ENCODE measurements around the gene MRM1.

MRM1 gene

DNA sequence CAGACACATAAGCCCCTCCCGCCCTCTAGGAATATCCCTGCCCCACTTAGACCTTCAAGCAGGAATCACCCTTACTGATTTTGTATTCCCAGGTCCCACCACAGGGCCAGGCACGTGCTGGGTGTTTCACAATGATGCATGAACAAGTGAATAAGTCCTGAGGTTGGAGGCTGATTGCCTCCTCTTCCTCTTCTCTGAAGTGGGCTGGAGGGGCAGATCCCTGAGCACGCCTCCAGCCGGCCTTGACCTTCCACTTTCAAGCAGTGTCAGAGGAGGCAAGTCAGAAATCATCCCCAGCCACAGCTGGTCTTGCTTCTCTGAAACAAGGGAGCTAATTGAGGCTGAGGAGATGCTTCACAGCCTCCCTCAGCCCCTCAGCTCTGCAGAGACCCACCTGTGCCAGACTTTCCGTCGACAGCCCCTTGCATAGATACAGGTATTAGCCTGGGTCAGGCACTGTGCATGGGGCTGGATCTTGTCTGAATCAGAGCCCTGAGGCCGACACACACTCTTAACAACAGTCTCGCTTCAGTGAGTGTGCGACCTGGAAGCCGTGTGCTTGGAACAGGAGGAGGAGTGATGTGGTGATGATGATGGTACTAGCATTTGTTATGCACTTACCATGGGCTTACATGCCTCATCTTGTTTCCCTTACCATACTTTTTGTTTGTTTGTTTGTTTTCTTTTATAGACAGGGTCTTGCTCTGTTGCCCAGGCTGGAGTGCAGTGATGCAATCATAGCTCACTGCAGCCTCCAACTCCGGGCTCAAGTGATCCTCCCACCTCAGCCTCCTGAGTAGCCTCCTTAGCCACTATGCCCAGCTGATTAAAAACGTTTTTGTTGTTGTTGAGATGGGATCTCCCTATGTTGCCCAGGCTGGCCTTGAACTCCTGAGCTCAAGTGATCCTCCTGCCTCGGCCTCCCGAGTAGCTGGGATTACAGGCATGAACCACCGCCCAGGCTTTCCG, 15.0 kb downstream of the MRM1 start:
- no peak overlapping the region for H3K4me3 ChIP-seq (ENCODE audit: low read depth, low read length)
- no peak for DNase-seq (ENCODE audit: low read depth)
- TF ChIP-seq CTCF (IDR thresholded peaks at IDR 0.05; ENCODE audit: control insufficient read depth, extremely low read depth, insufficient read depth) = no peak

DNA sequence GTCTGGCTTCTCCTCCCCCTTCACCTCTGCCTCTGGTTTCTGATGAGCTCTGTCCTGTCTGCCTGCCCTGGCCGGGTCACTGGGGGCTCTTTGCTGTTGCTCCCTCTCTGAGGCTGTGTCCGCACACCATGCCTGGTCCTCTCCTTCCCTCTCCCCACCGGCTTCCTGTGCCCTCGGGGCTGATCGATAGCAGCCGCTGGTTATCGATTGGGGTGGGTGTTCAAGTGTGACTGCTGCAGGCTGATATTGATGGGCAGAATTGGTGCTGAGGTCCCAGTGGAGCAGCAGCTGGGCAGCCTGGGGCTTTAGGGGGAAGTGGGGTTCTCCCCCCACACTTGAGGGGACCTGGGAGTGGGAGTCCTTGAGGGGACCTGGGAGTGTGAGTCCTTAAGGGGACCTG, 16.4 kb downstream of the MRM1 start:
- DNase-seq (ENCODE audit: low read depth) = no peak
- TF ChIP-seq CTCF (IDR thresholded peaks at IDR 0.05; ENCODE audit: control insufficient read depth, extremely low read depth, insufficient read depth) = no peak
- H3K4me3 ChIP-seq (ENCODE audit: low read depth, low read length) = no peak overlapping the region

DNA sequence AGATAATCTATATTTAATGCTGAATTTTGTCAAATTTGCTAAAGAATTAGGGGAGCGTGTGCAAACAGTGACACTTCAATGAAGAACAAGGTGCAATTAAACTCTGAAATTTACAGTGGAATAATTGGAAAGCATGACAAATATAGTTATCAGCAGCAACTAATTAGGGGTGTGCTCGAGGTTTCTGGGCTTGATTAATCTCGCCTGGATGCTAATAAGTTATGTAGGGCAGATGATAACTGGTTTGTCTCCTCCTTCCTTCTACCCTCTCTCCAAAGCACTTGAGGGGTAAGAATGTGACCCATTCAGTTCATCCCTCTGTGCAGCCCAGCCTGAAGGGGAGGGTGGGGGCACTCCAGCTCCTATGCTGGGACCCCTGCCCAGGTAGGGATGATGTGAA, 21.9 kb downstream of the MRM1 start:
- no peak for TF ChIP-seq CTCF (IDR thresholded peaks at IDR 0.05; ENCODE audit: control insufficient read depth, extremely low read depth, insufficient read depth)
- DNase-seq (ENCODE audit: low read depth) = no peak
- no peak overlapping the region for H3K4me3 ChIP-seq (ENCODE audit: low read depth, low read length)

GRCh38 chr17:36625188-36625587, 23.8 kb downstream of the MRM1 start:
- H3K4me3 ChIP-seq (ENCODE audit: low read depth, low read length) = no peak overlapping the region
- DNase-seq (ENCODE audit: low read depth) = no peak
- no peak for TF ChIP-seq CTCF (IDR thresholded peaks at IDR 0.05; ENCODE audit: control insufficient read depth, extremely low read depth, insufficient read depth)

DNA sequence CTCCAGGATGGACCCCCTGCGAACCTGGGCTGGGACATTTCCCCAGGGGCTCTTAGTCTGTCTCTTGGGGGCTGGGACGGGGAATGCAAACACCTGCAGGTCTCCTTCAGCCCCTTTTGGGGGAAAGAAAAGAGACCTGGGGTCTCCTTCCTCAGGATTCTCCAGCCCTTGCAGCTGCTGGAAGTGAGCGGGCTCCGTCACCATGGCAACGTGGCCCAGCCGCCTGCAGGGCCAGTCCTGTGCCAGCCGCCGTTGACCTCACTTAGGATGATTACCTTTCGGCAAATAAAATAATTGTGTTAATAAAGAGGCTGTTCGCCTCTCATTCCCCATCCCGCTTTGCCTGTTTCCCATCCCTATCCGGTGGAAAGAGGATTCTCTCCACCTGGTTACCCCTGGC, 25.7 kb downstream of the MRM1 start:
- DNase-seq (ENCODE audit: low read depth) = no peak
- TF ChIP-seq CTCF (IDR thresholded peaks at IDR 0.05; ENCODE audit: control insufficient read depth, extremely low read depth, insufficient read depth) = no peak
- no peak overlapping the region for H3K4me3 ChIP-seq (ENCODE audit: low read depth, low read length)

DNA sequence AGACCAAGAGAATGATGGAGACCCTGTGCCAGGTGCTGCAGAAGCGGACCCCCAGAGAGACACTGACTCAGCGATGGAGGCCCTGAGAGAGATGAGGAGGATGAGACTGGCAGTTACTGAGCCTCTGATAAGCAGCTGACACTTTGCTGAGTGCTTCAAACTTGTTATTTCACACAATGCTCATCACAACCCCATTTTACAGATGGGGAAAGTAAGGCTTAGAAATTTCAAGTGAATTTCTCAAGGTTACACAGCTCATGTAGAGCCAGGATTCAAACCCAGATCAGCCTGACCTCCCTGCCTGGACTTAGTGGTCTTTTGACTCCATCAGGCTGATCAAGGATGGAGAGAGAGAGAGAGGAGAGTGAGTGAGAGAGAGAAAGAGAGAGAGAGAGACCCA, 27.2 kb downstream of the MRM1 start:
- no peak overlapping the region for H3K4me3 ChIP-seq (ENCODE audit: low read depth, low read length)
- no peak for DNase-seq (ENCODE audit: low read depth)
- no peak for TF ChIP-seq CTCF (IDR thresholded peaks at IDR 0.05; ENCODE audit: control insufficient read depth, extremely low read depth, insufficient read depth)

Measured in LNCaP clone FGC (cell line).